GM12878 (cell line): ENCODE results near the gene YEATS2. TPM values are rescaled to one million over a fixed set of nuclear protein-coding genes. Genes with fewer than 3 reads are reported as not detected.

Experiments
- ATAC-seq: fragments of 200-7000 bp; cut with Tn5 transposase; 3 replicates; pipeline ENCODE4 v1.9.1; 2020; ENCODE audit warnings: mild to moderate bottlenecking, moderate library complexity
- BruUV-seq: library from RNA; stranded (reverse); fragments of 400-500 nt; replicated peaks from 2 replicates; lab custom pipeline; 2021; lab: Mats Ljungman, UMichigan
- CTCF ChIA-PET: fragments of 300-600 bp; sonication (Branson Sonifier 250); formaldehyde crosslinking; extraction: SDS; loops from one replicate; lab custom pipeline; 2021; ENCODE audit warnings: inconsistent platforms; lab: Yijun Ruan, JAX
- POLR2A ChIA-PET: fragments of 350-600 bp; formaldehyde crosslinking; extraction: SDS; loops from one replicate; lab custom pipeline; 2021; ENCODE audit warnings: inconsistent platforms; lab: Charles Lee
- RAD21 ChIA-PET: fragments of 300-600 bp; sonication (Branson Sonifier 250); formaldehyde crosslinking; loops from one replicate; lab custom pipeline; 2023; ENCODE audit warnings: antibody characterized with exemption; ENCODE audit not compliant: unreplicated experiment; lab: Charles Lee
- SMC1A ChIA-PET: fragments of 300-600 bp; sonication (Branson Sonifier 250); formaldehyde crosslinking; loops from one replicate; lab custom pipeline; 2023; ENCODE audit not compliant: unreplicated experiment, uncharacterized antibody; lab: Charles Lee
- DNase-seq: peaks from one replicate; pipeline ENCODE4 v3.0.0-alpha.2; 2011; ENCODE audit warnings: low read depth, low spot score
- FAIRE-seq: peaks from 3 replicates; lab custom pipeline; 2011; peaks lifted over from hg19 to GRCh38; lab: Jason Lieb, UNC
- H2AFZ ChIP-seq: 2 replicates; pipeline ENCODE4 v1.6.0; 2011; ENCODE audit warnings: low read depth, low read length, control low read depth; ENCODE audit not compliant: control insufficient read depth
- H3K27ac ChIP-seq: 2 replicates; pipeline ENCODE4 v1.5.1; 2011; ENCODE audit warnings: control low read depth; ENCODE audit not compliant: control insufficient read depth, insufficient read depth
- H3K27me3 ChIP-seq, 2 experiments: replicated peaks in 1 of 2; 2 replicates each; pipeline versions ENCODE4 v1.6.0 to v1.6.1; 2011; ENCODE audit warnings: low read length in 1 of 2; ENCODE audit not compliant: control insufficient read depth in 2 of 2, insufficient read depth in 2 of 2
- H3K36me3 ChIP-seq, 2 experiments: 2 replicates each; pipeline ENCODE4 v1.5.1; 2011; ENCODE audit warnings: low read length in 1 of 2; ENCODE audit not compliant: control insufficient read depth in 2 of 2, insufficient read depth in 2 of 2
- H3K4me1 ChIP-seq: 2 replicates; pipeline ENCODE4 v1.6.1; 2011; ENCODE audit warnings: mild to moderate bottlenecking, low read length, moderate library complexity, mixed read lengths; ENCODE audit not compliant: control insufficient read depth, insufficient read depth
- H3K4me2 ChIP-seq: 2 replicates; pipeline ENCODE4 v1.6.0; 2011; ENCODE audit warnings: control low read depth; ENCODE audit not compliant: control insufficient read depth, insufficient read depth
- H3K4me3 ChIP-seq: fragments of 200-600 bp; sonication (generic); 2 replicates; pipeline ENCODE4 v1.5.1; 2016
- H3K79me2 ChIP-seq: 2 replicates; pipeline ENCODE4 v1.6.0; 2011; ENCODE audit warnings: low read length; ENCODE audit not compliant: control insufficient read depth, insufficient read depth
- H3K9ac ChIP-seq: 2 replicates; pipeline ENCODE4 v1.8.0; 2011; ENCODE audit warnings: low read length, control low read depth, mixed read lengths; ENCODE audit not compliant: control insufficient read depth, insufficient read depth
- H3K9me3 ChIP-seq: replicated peaks from 3 replicates; pipeline ENCODE4 v1.5.1; 2011; ENCODE audit warnings: mild to moderate bottlenecking, low read length; ENCODE audit not compliant: control insufficient read depth, insufficient read depth
- H4K20me1 ChIP-seq: 2 replicates; pipeline ENCODE4 v1.6.0; 2011; ENCODE audit not compliant: control insufficient read depth, insufficient read depth
- ASH2L ChIP-seq: fragments of 300-600, 200-600 bp; sonication (generic); IDR thresholded peaks from 2 replicates; pipeline ENCODE4 v1.6.1; 2017; ENCODE audit warnings: low read depth, mild to moderate bottlenecking, borderline replicate concordance
- CBFB ChIP-seq: IDR thresholded peaks from 2 replicates; pipeline ENCODE4 v1.6.1; 2016; ENCODE audit warnings: antibody characterized with exemption, low read depth
- CEBPB ChIP-seq, 2 experiments: fragments of 150-350 bp in 1 of 2; IDR thresholded peaks; 2 replicates each; pipeline ENCODE4 v1.6.1; 2012 to 2014; ENCODE audit warnings: low read depth in 2 of 2, low read length in 2 of 2, borderline replicate concordance in 1 of 2, inconsistent platforms in 1 of 2
- EP300 ChIP-seq, 2 experiments: fragments of 150-350 bp in 1 of 2; IDR thresholded peaks; 2 replicates each; pipeline ENCODE4 v1.6.1; 2011 to 2012; ENCODE audit warnings: low read depth in 2 of 2, low read length in 2 of 2, borderline replicate concordance in 1 of 2, improper control_type of control experiment in 1 of 2, inconsistent platforms in 1 of 2; ENCODE audit not compliant: control insufficient read depth in 1 of 2
- IKZF1 ChIP-seq: fragments of 450-650 bp; conservative IDR thresholded peaks from 2 replicates; pipeline ENCODE4 v1.6.1; 2017; ENCODE audit warnings: antibody characterized with exemption, mild to moderate bottlenecking
- SPI1 ChIP-seq: IDR thresholded peaks from 2 replicates; pipeline ENCODE4 v1.6.1; 2011; ENCODE audit warnings: low read depth, mild to moderate bottlenecking, low read length, moderate library complexity, borderline replicate concordance; ENCODE audit not compliant: insufficient read depth
- ZNF207 ChIP-seq: fragments of 450-650 bp; IDR thresholded peaks from 2 replicates; pipeline ENCODE4 v1.6.1; 2014; ENCODE audit warnings: antibody characterized with exemption, mild to moderate bottlenecking, borderline replicate concordance
- ZZZ3 ChIP-seq: IDR thresholded peaks from 2 replicates; pipeline ENCODE4 v1.6.1; 2011; ENCODE audit warnings: low read depth; ENCODE audit not compliant: control insufficient read depth, insufficient read length
- WGBS: methylation state at CpG from one replicate; pipeline ENCODE4 v1.1.6; 2016; ENCODE audit warnings: low lambda C conversion rate; ENCODE audit not compliant: insufficient replicate concordance, insufficient coverage; ENCODE audit errors: missing lambda C conversion rate; 5-methylcytosine and 5-hydroxymethylcytosine counted together
- in situ Hi-C: fragments of 300-500 bp; cut with MboI; formaldehyde crosslinking; loops from 9 replicates; pipeline ENCODE4 v1.14.3; 2018; ENCODE audit warnings: mixed read lengths
- intact Hi-C: fragments of 100-400 bp; cut with micrococcal nuclease; formaldehyde crosslinking; loops from one replicate; pipeline ENCODE4 v1.14.2; 2022; ENCODE audit not compliant: unreplicated experiment
- polyA plus RNA-seq, 11 experiments: library from polyadenylated mRNA; depleted of rRNA in 4 of 11; unstranded in 6 of 11; stranded (reverse) in 5 of 11; fragments of >200 nt; fragmentation: Nextera tagmentation in 4 of 11; fragmentation: Illumina TruSeq in 1 of 11; extraction: Ambion mirVana in 4 of 11; extraction: Trizol in 1 of 11; gene quantifications; 1 replicate in 1 of 11; 2 replicates in 10 of 11; pipeline versions ENCODE4 v1.2.1 to v1.2.3, GENCODE V29; 2011 to 2016; ENCODE audit warnings: inconsistent platforms in 2 of 11, missing spikeins in 2 of 11, low read depth in 1 of 11
- total RNA-seq, 4 experiments: library from RNA; depleted of rRNA in 3 of 4; stranded (reverse); fragments of >200 nt in 3 of 4; fragmentation: Illumina TruSeq in 1 of 4; extraction: Trizol in 1 of 4; gene quantifications; 2 replicates each; pipeline versions ENCODE4 v1.2.1 to v1.2.3, GENCODE V29; 2013 to 2021
- TF ChIP-seq, protein P1 (sequence below): fragments of 450-650 bp; IDR thresholded peaks from 2 replicates; pipeline ENCODE4 v1.6.1; 2016; ENCODE audit warnings: mild to moderate bottlenecking
- TF ChIP-seq, protein P2 (sequence below), 3 experiments: IDR thresholded peaks in 2 of 3; conservative IDR thresholded peaks in 1 of 3; 2 replicates each; pipeline ENCODE4 v1.5.1; 2011; ENCODE audit warnings: low read depth in 3 of 3, low read length in 3 of 3, mild to moderate bottlenecking in 3 of 3, control low read depth in 2 of 3, moderate library complexity in 2 of 3, inconsistent platforms in 1 of 3, mixed read lengths in 1 of 3; ENCODE audit not compliant: control insufficient read depth in 2 of 3, insufficient read depth in 1 of 3; ENCODE audit errors: extremely low read depth in 1 of 3
- TF ChIP-seq, protein P3 (sequence below): fragments of 450-650 bp; IDR thresholded peaks from 2 replicates; pipeline ENCODE4 v1.6.1; 2018; ENCODE audit warnings: mild to moderate bottlenecking, low read depth, moderate library complexity; ENCODE audit not compliant: partially characterized antibody
- TF ChIP-seq, protein P4 (sequence below): IDR thresholded peaks from 2 replicates; pipeline ENCODE4 v1.6.1; 2011; ENCODE audit warnings: borderline replicate concordance, low read depth, mild to moderate bottlenecking, moderate library complexity, low read length; ENCODE audit not compliant: insufficient read depth, poor library complexity, severe bottlenecking

Gene YEATS2
- total and polyA plus RNA-seq, 10 of the 15 experiments (the other 5 are each of a cell fraction or from before 2014, with no cell fraction given), result 1.9 to 65.3 (median 25.8) TPM

DNA sequence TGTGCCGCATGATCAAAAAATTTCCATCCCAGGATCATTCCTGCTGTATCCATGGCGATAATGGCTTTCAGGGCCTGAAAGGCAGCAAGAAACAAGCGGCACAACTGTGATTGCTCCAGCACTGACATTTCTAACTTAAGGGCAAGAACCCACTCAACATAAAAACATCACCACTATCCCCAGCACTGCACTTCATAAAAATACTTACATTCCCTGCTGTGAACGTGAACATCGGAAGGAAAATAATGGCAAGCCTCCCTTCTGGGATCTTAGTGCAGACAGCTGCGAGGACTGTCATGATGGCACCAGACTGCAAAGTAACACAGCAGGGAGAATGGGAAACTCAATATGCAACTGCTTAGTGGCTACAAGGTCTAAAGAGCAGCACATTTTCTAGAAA is 135.9 kb downstream of the YEATS2 start:
- Histone ChIP-seq H3K4me3 (no peak overlapping the region), H2AFZ (no peak overlapping the region), H3K9me3 (no peaks in the 10 kb centered on the region), H3K36me3 (peaks cover 10 to 15% of the 10 kb centered on the region in 2 experiments; a peak in 3 of 4 replicates), H3K27me3 (no peaks in the 10 kb centered on the region), H4K20me1 (no peaks in the 10 kb centered on the region), H3K9ac (no peak overlapping the region), H3K27ac (no peak overlapping the region), H3K79me2 (no peaks in the 10 kb centered on the region), H3K4me2 (no peak overlapping the region), H3K4me1 (no peaks in the 10 kb centered on the region)
- ATAC-seq, result no peak
- POLR2A ChIA-PET, result no interaction called here
- intact Hi-C loops (no loop called here), in situ Hi-C loops (no loop called here)
- TF ChIP-seq CEBPB (IDR thresholded peaks at IDR 0.05; ENCODE audit: borderline replicate concordance in 1 of 2, low read depth in 2 of 2, low read length in 2 of 2) (no peak), IKZF1 (no peak), EP300 (IDR thresholded peaks at IDR 0.05; ENCODE audit: borderline replicate concordance in 1 of 2, control insufficient read depth in 1 of 2, low read depth in 2 of 2, low read length in 2 of 2) (no peak), SPI1 (no peak), ASH2L (no peak), ZZZ3 (no peak), CBFB (no peak), ZNF207 (no peak)
- TF ChIP-seq, protein P1, sequence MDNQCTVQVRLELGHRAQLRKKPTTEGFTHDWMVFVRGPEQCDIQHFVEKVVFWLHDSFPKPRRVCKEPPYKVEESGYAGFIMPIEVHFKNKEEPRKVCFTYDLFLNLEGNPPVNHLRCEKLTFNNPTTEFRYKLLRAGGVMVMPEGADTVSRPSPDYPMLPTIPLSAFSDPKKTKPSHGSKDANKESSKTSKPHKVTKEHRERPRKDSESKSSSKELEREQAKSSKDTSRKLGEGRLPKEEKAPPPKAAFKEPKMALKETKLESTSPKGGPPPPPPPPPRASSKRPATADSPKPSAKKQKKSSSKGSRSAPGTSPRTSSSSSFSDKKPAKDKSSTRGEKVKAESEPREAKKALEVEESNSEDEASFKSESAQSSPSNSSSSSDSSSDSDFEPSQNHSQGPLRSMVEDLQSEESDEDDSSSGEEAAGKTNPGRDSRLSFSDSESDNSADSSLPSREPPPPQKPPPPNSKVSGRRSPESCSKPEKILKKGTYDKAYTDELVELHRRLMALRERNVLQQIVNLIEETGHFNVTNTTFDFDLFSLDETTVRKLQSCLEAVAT, result no peak
- TF ChIP-seq, protein P2, sequence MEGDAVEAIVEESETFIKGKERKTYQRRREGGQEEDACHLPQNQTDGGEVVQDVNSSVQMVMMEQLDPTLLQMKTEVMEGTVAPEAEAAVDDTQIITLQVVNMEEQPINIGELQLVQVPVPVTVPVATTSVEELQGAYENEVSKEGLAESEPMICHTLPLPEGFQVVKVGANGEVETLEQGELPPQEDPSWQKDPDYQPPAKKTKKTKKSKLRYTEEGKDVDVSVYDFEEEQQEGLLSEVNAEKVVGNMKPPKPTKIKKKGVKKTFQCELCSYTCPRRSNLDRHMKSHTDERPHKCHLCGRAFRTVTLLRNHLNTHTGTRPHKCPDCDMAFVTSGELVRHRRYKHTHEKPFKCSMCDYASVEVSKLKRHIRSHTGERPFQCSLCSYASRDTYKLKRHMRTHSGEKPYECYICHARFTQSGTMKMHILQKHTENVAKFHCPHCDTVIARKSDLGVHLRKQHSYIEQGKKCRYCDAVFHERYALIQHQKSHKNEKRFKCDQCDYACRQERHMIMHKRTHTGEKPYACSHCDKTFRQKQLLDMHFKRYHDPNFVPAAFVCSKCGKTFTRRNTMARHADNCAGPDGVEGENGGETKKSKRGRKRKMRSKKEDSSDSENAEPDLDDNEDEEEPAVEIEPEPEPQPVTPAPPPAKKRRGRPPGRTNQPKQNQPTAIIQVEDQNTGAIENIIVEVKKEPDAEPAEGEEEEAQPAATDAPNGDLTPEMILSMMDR (IDR thresholded peaks at IDR 0.05 in 2 of 3, conservative IDR thresholded peaks at IDR 0.05 in 1 of 3; ENCODE audit: control insufficient read depth in 2 of 3, extremely low read depth in 1 of 3, insufficient read depth in 1 of 3, low read depth in 3 of 3, low read length in 3 of 3), result no peak
- TF ChIP-seq, protein P3, sequence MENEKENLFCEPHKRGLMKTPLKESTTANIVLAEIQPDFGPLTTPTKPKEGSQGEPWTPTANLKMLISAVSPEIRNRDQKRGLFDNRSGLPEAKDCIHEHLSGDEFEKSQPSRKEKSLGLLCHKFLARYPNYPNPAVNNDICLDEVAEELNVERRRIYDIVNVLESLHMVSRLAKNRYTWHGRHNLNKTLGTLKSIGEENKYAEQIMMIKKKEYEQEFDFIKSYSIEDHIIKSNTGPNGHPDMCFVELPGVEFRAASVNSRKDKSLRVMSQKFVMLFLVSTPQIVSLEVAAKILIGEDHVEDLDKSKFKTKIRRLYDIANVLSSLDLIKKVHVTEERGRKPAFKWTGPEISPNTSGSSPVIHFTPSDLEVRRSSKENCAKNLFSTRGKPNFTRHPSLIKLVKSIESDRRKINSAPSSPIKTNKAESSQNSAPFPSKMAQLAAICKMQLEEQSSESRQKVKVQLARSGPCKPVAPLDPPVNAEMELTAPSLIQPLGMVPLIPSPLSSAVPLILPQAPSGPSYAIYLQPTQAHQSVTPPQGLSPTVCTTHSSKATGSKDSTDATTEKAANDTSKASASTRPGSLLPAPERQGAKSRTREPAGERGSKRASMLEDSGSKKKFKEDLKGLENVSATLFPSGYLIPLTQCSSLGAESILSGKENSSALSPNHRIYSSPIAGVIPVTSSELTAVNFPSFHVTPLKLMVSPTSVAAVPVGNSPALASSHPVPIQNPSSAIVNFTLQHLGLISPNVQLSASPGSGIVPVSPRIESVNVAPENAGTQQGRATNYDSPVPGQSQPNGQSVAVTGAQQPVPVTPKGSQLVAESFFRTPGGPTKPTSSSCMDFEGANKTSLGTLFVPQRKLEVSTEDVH, result no peak
- TF ChIP-seq, protein P4, sequence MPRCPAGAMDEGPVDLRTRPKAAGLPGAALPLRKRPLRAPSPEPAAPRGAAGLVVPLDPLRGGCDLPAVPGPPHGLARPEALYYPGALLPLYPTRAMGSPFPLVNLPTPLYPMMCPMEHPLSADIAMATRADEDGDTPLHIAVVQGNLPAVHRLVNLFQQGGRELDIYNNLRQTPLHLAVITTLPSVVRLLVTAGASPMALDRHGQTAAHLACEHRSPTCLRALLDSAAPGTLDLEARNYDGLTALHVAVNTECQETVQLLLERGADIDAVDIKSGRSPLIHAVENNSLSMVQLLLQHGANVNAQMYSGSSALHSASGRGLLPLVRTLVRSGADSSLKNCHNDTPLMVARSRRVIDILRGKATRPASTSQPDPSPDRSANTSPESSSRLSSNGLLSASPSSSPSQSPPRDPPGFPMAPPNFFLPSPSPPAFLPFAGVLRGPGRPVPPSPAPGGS, result no peak
- CTCF ChIA-PET, result no interaction called here
- SMC1A ChIA-PET, result interaction anchor here (0.6 to 1.2 kb wide), 2 partner anchors 11 to 43 kb away, joined by 3 read pairs; no protein-coding TSS in a partner anchor
- BruUV-seq, result no TSS peak
- no peak for FAIRE-seq
- 99% methylated on average over 6 of the region's 6 CpGs for WGBS
- no peak for DNase-seq
- RAD21 ChIA-PET, result no interaction called here
